Epidermal melanocyte (primary cell): Measurements from ENCODE around the gene PRR27.
"Not testable (repeated sequence)": the region's sequence is repeated elsewhere in the genome, so short reads cannot be mapped to it uniquely, and the experiment has no call there.

Source experiments
- DNase-seq: peaks from one replicate; pipeline ENCODE4 v3.0.0; 2011; ENCODE audit warnings: low spot score; ENCODE audit not compliant: insufficient read length

Gene PRR27

DNA sequence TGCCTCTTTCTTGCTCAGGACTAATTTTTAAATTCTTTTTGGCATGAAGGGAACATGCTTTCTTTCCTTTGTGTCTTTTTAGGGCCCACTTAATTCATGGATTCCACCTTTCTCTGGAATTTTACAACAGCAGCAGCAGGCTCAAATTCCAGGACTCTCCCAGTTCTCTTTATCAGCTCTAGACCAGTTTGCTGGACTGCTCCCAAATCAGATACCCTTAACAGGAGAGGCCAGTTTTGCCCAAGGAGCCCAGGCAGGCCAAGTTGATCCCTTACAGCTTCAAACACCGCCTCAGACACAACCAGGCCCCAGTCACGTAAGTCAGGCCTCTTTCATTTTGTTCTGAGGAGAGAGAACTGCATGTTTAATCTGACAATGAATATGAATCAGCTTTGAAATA, 43.8 kb downstream of the PRR27 start:
- no peak for DNase-seq

GRCh38 chr4:70203601-70204000, 49.6 kb downstream of the PRR27 start:
- no peak for DNase-seq

DNA sequence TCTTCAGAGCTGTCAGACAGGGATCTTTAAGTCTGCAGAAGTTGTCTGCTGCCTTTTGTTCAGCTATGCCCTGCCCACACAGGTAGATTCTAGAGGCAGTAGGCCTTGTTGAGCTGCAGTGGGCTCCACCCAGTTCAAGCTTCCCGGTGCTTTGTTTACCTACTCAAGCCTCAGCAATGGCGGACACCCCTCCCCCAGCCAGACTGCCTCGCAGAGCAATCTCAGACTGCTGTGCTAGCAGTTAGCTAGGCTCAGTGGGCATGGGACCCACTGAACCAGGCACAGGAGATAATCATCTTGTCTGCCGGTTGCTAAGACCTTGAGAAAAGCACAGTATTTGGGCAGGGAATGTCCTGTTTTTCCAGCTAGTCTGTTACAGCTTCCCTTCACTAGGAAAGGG, 58.7 kb downstream of the PRR27 start:
- not testable (repeated sequence) for DNase-seq
